H1 (cell line): ENCODE results near the gene YBX1. TPM values are rescaled to one million over a fixed set of nuclear protein-coding genes. Genes with fewer than 3 reads are reported as not detected.

Source experiments
- CTCF ChIA-PET: fragments of 300-600 bp; sonication (Branson Sonifier 250); formaldehyde crosslinking; loops from one replicate; lab custom pipeline; 2021; ENCODE audit not compliant: partially characterized antibody; lab: Charles Lee
- POLR2A ChIA-PET: fragments of 300-600 bp; sonication (Branson Sonifier 250); formaldehyde crosslinking; loops from one replicate; lab custom pipeline; 2021; ENCODE audit warnings: inconsistent platforms; ENCODE audit not compliant: partially characterized antibody; lab: Charles Lee
- DNase-seq, 2 experiments: peaks; one replicate each; pipeline versions ENCODE4 v3.0.0 to v3.0.0-alpha.2; 2010 to 2022; ENCODE audit warnings: low spot score in 2 of 2, low read depth in 1 of 2, mixed read lengths in 1 of 2
- FAIRE-seq: peaks from 2 replicates; lab custom pipeline; 2011; peaks lifted over from hg19 to GRCh38; lab: Jason Lieb, UNC
- H2AFZ ChIP-seq: 2 replicates; pipeline ENCODE4 v1.8.1; 2012; ENCODE audit warnings: low read length, inconsistent platforms
- H2AK5ac ChIP-seq: 2 replicates; pipeline ENCODE4 v1.6.1; 2013; ENCODE audit warnings: low read depth, low read length
- H2BK120ac ChIP-seq: replicated peaks from 2 replicates; pipeline ENCODE3; 2013; ENCODE audit warnings: low read depth, low read length, inconsistent platforms
- H2BK12ac ChIP-seq: 2 replicates; pipeline ENCODE4 v1.6.1; 2013; ENCODE audit warnings: low read depth, low read length
- H2BK15ac ChIP-seq: 2 replicates; pipeline ENCODE4 v1.6.1; 2013; ENCODE audit warnings: low read length
- H2BK20ac ChIP-seq: 2 replicates; pipeline ENCODE4 v1.6.1; 2013; ENCODE audit warnings: low read length
- H2BK5ac ChIP-seq: 2 replicates; pipeline ENCODE4 v1.6.1; 2013; ENCODE audit warnings: low read depth, low read length
- H3K14ac ChIP-seq: 2 replicates; pipeline ENCODE4 v1.6.1; 2013; ENCODE audit warnings: inconsistent platforms; ENCODE audit not compliant: insufficient read length
- H3K18ac ChIP-seq: 2 replicates; pipeline ENCODE4 v1.6.1; 2013; ENCODE audit warnings: low read length; ENCODE audit errors: extremely low read depth
- H3K23ac ChIP-seq: 2 replicates; pipeline ENCODE4 v1.6.1; 2013; ENCODE audit warnings: inconsistent platforms; ENCODE audit not compliant: insufficient read length
- H3K23me2 ChIP-seq: 2 replicates; pipeline ENCODE4 v1.6.1; 2013; ENCODE audit warnings: low read depth, low read length
- H3K27ac ChIP-seq: 2 replicates; pipeline ENCODE4 v1.6.1; 2011; ENCODE audit warnings: low read depth, low read length, inconsistent platforms
- H3K27me3 ChIP-seq, 4 experiments: replicated peaks in 1 of 4; 1 replicate in 1 of 4; 2 replicates in 3 of 4; pipeline versions ENCODE4 v1.6.1 to v1.8.1; 2011 to 2013; ENCODE audit warnings: low read length in 3 of 4, mild to moderate bottlenecking in 3 of 4, inconsistent platforms in 2 of 4, mixed read lengths in 2 of 4, moderate library complexity in 1 of 4; ENCODE audit not compliant: control insufficient read depth in 3 of 4, insufficient read depth in 3 of 4; ENCODE audit errors: extremely low read depth in 1 of 4
- H3K36me3 ChIP-seq, 4 experiments: 2 replicates each; pipeline versions ENCODE4 v1.6.1 to v1.8.1; 2011 to 2013; ENCODE audit warnings: mild to moderate bottlenecking in 4 of 4, low read length in 3 of 4, moderate library complexity in 2 of 4, control low read depth in 1 of 4, inconsistent platforms in 1 of 4; ENCODE audit not compliant: insufficient read depth in 4 of 4, control insufficient read depth in 2 of 4
- H3K4ac ChIP-seq: replicated peaks from 2 replicates; pipeline ENCODE3; 2013; ENCODE audit warnings: low read length, low read depth, mixed read lengths, inconsistent platforms; ENCODE audit not compliant: insufficient read length
- H3K4me1 ChIP-seq, 4 experiments: replicated peaks in 1 of 4; 1 replicate in 1 of 4; 2 replicates in 3 of 4; pipeline versions ENCODE4 v1.6.1 to v1.8.1; 2011 to 2013; ENCODE audit warnings: low read length in 3 of 4, inconsistent platforms in 2 of 4, mixed read lengths in 1 of 4; ENCODE audit not compliant: insufficient read depth in 4 of 4, control insufficient read depth in 3 of 4
- H3K4me2 ChIP-seq, 2 experiments: 2 replicates each; pipeline versions ENCODE4 v1.6.1 to v1.8.1; 2011 to 2013; ENCODE audit warnings: low read depth in 2 of 2, low read length in 2 of 2, control low read depth in 1 of 2, inconsistent platforms in 1 of 2, mild to moderate bottlenecking in 1 of 2; ENCODE audit not compliant: insufficient read depth in 1 of 2
- H3K4me3 ChIP-seq, 4 experiments: fragments of 200-600, 300-600 bp in 1 of 4; sonication (generic), shearing (Covaris generic), sonication (Bioruptor Twin) in 1 of 4; 2 replicates each; pipeline versions ENCODE4 v1.5.1 to v1.8.1; 2011 to 2016; ENCODE audit warnings: low read length in 4 of 4, low read depth in 3 of 4, control low read depth in 2 of 4, inconsistent platforms in 2 of 4, mild to moderate bottlenecking in 2 of 4, mixed read lengths in 1 of 4, moderate library complexity in 1 of 4; ENCODE audit not compliant: insufficient read depth in 2 of 4; ENCODE audit errors: extremely low read depth in 1 of 4
- H3K56ac ChIP-seq: replicated peaks from 2 replicates; pipeline ENCODE3; 2013; ENCODE audit warnings: low read depth, mild to moderate bottlenecking, mixed read lengths, low read length, inconsistent platforms; ENCODE audit not compliant: insufficient read length
- H3K79me1 ChIP-seq: 2 replicates; pipeline ENCODE4 v1.6.1; 2013; ENCODE audit warnings: low read depth, low read length, control low read depth
- H3K79me2 ChIP-seq, 2 experiments: 2 replicates each; pipeline versions ENCODE4 v1.6.1 to v1.8.1; 2012 to 2013; ENCODE audit warnings: low read length in 2 of 2, mild to moderate bottlenecking in 2 of 2, inconsistent platforms in 1 of 2; ENCODE audit not compliant: insufficient read depth in 2 of 2, control insufficient read depth in 1 of 2
- H3K9ac ChIP-seq, 4 experiments: replicated peaks in 1 of 4; 1 replicate in 1 of 4; 2 replicates in 3 of 4; pipeline versions ENCODE4 v1.6.1 to v1.8.1; 2011 to 2013; ENCODE audit warnings: low read depth in 3 of 4, low read length in 3 of 4, control low read depth in 2 of 4, mild to moderate bottlenecking in 2 of 4, moderate library complexity in 2 of 4, inconsistent platforms in 1 of 4; ENCODE audit errors: extremely low read depth in 1 of 4
- H3K9me3 ChIP-seq, 2 experiments: 2 replicates each; pipeline versions ENCODE4 v1.6.1 to v1.8.1; 2012 to 2013; ENCODE audit warnings: mild to moderate bottlenecking in 2 of 2, moderate library complexity in 2 of 2, control low read depth in 1 of 2, inconsistent platforms in 1 of 2, low read depth in 1 of 2, low read length in 1 of 2, mixed read lengths in 1 of 2; ENCODE audit not compliant: insufficient read depth in 2 of 2
- H4K20me1 ChIP-seq, 2 experiments: replicated peaks in 1 of 2; 2 replicates each; pipeline versions ENCODE3 to v1.8.1; 2011 to 2013; ENCODE audit warnings: inconsistent platforms in 2 of 2, low read length in 2 of 2, mild to moderate bottlenecking in 1 of 2; ENCODE audit not compliant: insufficient read depth in 2 of 2, control insufficient read depth in 1 of 2
- H4K5ac ChIP-seq: 2 replicates; pipeline ENCODE4 v1.6.1; 2013; ENCODE audit warnings: low read length, low read depth, mixed read lengths, inconsistent platforms; ENCODE audit not compliant: insufficient read length
- H4K8ac ChIP-seq: 2 replicates; pipeline ENCODE4 v1.8.0; 2013; ENCODE audit warnings: mild to moderate bottlenecking, moderate library complexity, low read length, inconsistent platforms; ENCODE audit not compliant: insufficient read depth; ENCODE audit errors: extremely low read depth
- H4K91ac ChIP-seq: replicated peaks from 2 replicates; pipeline ENCODE3; 2013; ENCODE audit warnings: low read length, mixed read lengths, inconsistent platforms; ENCODE audit not compliant: insufficient read length
- HDAC6 ChIP-seq: IDR thresholded peaks from one replicate; pipeline ENCODE4 v1.7.1; 2012; ENCODE audit warnings: low read depth, mild to moderate bottlenecking, inconsistent platforms, low read length, moderate library complexity
- WGBS, 2 experiments: shearing (Covaris generic) in 1 of 2; methylation state at CpG; one replicate each; pipeline versions ENCODE4 v1.1.6 to v1.1.7; 2013 to 2015; ENCODE audit warnings: low lambda C conversion rate in 2 of 2, mixed read lengths in 2 of 2, inconsistent platforms in 1 of 2, low coverage in 1 of 2, missing lambda C conversion rate in 1 of 2; ENCODE audit not compliant: insufficient replicate concordance in 2 of 2, insufficient coverage in 1 of 2, insufficient read length in 1 of 2; ENCODE audit errors: extremely low coverage in 1 of 2, missing lambda C conversion rate in 1 of 2; 5-methylcytosine and 5-hydroxymethylcytosine counted together
- polyA plus RNA-seq, 7 experiments: library from polyadenylated mRNA; depleted of rRNA in 3 of 7; stranded (reverse) in 5 of 7; unstranded in 2 of 7; fragments of >200 nt in 5 of 7; fragments of 200-250 nt in 2 of 7; gene quantifications; 1 replicate in 5 of 7; 2 replicates in 1 of 7; 4 replicates in 1 of 7; pipeline versions ENCODE4 v1.2.1 to v1.2.3, GENCODE V29; 2011 to 2013; ENCODE audit warnings: missing spikeins in 2 of 7, mixed read lengths in 2 of 7
- total RNA-seq: library from RNA; stranded (reverse); fragmentation: NEBNext Ultra II Directional; extraction: Animal tissue kit (Norgen Biotek cat#: 25700); gene quantifications from 2 replicates; pipeline ENCODE4 v1.2.1, GENCODE V29; 2021
- TF ChIP-seq, protein P1 (sequence below): IDR thresholded peaks from 2 replicates; pipeline ENCODE4 v1.6.1; 2011; ENCODE audit warnings: low read length, improper control_type of control experiment

YBX1 gene
- total and polyA plus RNA-seq, 2 of the 8 experiments (the other 6 are each of a cell fraction or from before 2014, with no cell fraction given), result 438 to 1,219 TPM

DNA sequence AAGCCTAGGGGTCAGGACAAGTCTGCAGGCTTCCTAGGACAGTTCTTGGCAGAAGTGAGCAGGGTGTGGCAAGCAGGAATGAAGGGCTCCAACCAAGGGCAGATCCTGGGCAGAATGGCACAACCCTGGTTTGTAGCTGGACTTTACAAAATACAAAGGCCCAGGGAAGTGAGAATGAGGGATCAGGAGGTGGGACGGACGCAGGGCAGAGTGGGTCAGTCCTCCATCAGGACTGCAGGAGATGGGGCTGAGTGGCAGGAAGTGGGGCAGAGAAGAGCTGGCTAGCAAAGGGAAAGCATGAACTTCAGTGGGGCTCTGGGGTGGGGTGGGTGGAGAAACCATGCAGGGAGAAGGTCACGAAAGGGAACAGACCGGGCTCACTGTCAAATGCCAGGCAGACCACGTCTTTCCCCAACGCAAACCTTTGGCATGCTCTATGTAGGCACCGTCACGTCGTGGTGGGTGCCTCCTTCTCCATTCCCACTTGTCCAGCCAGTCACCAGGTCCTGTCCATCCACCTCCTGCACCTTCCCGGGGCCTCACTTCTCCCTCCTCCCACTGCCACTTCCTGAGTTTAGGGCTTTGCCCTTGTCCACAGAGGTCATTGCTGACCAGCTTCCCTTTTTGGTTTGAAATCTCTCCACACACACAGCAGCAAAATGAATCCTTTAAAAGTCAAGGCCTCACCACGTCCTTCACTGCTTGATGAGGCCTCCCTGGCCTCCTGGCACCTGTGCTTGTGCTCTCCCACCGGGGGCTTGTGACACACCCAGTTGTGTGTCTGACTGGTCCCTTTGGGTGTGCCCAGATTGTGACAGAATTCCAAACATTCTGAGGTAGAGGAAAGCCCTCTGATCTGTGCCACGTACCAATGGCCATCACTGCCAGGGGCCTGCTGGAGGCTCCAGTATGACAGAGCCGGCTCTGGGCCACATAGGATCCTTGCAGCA, 66.5 kb downstream of the YBX1 start:
- Histone ChIP-seq H2BK15ac (no peak overlapping the region), H4K20me1 (peaks cover 0 to 4% of the 10 kb centered on the region in 2 experiments), H3K56ac (no peak overlapping the region), H3K27ac (no peak overlapping the region), H3K9ac (no peak overlapping the region), H2BK120ac (no peak overlapping the region), H4K91ac (no peak overlapping the region), H3K79me2 (no peaks in the 10 kb centered on the region), H3K4ac (no peak overlapping the region), H2BK12ac (no peak overlapping the region), H3K4me3 (no peak overlapping the region), H3K23ac (no peak overlapping the region), H3K9me3 (peaks cover 4 to 9% of the 10 kb centered on the region in 2 experiments; a peak in 3 of 4 replicates), H2AK5ac (no peak overlapping the region), H3K27me3 (no peaks in the 10 kb centered on the region), H4K5ac (no peak overlapping the region), H3K4me2 (no peak overlapping the region), H2BK20ac (no peak overlapping the region), H3K23me2 (no peaks in the 10 kb centered on the region), H3K36me3 (peaks cover 19 to 49% (median 29%) of the 10 kb centered on the region in 4 experiments), H4K8ac (no peak overlapping the region), H3K14ac (no peak overlapping the region), H2BK5ac (no peak overlapping the region), H3K79me1 (no peaks in the 10 kb centered on the region), H3K18ac (no peak overlapping the region), H3K4me1 (no peaks in the 10 kb centered on the region; a peak in 1 of 7 replicates), H2AFZ (no peak overlapping the region)
- WGBS, 2 experiments, result 88% methylated on average over 14 of the region's 14 CpGs; no CpG with 5 or more reads in 1 of the 2 experiments
- ChIA-PET CTCF (interaction anchor here (0.5 to 9.8 kb wide), 8 partner anchors 9 to 170 kb away, joined by 3 to 77 read pairs (median 4); no protein-coding TSS in a partner anchor), POLR2A (interaction anchor here (1.4 to 1.8 kb wide), 3 partner anchors 9 to 66 kb away, joined by 4 to 5 read pairs (median 4); partner anchors contain the start of genes C1orf50, CLDN19, P3H1 and YBX1)
- no peak for DNase-seq
- no peak for FAIRE-seq
- TF ChIP-seq, protein P1, sequence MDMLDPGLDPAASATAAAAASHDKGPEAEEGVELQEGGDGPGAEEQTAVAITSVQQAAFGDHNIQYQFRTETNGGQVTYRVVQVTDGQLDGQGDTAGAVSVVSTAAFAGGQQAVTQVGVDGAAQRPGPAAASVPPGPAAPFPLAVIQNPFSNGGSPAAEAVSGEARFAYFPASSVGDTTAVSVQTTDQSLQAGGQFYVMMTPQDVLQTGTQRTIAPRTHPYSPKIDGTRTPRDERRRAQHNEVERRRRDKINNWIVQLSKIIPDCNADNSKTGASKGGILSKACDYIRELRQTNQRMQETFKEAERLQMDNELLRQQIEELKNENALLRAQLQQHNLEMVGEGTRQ, result no peak
- no peak for TF ChIP-seq HDAC6
